Measurements from ENCODE around the gene CELF6.
A peak's percentile ranks its signal among the peaks of the same experiment; 100 is the strongest.

The CELF6 gene

GRCh38 chr15:72319985-72320671, at the start of gene CELF6:
TSS of gene CELF6 (minus strand) at chr15:72320157. CDS start at chr15:72319874, 283 bp downstream.
- no peaks in the 10 kb centered on the region for H4K20me1 ChIP-seq (ENCODE audit: control insufficient read depth, insufficient read depth, low read depth, low read length)
- no peaks in the 10 kb centered on the region for H3K9me2 ChIP-seq (replicated peaks; ENCODE audit: control insufficient read depth, low read length)
- TF ChIP-seq, protein P1, sequence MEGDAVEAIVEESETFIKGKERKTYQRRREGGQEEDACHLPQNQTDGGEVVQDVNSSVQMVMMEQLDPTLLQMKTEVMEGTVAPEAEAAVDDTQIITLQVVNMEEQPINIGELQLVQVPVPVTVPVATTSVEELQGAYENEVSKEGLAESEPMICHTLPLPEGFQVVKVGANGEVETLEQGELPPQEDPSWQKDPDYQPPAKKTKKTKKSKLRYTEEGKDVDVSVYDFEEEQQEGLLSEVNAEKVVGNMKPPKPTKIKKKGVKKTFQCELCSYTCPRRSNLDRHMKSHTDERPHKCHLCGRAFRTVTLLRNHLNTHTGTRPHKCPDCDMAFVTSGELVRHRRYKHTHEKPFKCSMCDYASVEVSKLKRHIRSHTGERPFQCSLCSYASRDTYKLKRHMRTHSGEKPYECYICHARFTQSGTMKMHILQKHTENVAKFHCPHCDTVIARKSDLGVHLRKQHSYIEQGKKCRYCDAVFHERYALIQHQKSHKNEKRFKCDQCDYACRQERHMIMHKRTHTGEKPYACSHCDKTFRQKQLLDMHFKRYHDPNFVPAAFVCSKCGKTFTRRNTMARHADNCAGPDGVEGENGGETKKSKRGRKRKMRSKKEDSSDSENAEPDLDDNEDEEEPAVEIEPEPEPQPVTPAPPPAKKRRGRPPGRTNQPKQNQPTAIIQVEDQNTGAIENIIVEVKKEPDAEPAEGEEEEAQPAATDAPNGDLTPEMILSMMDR (IDR thresholded peaks at IDR 0.05; ENCODE audit: low read depth, low read length, poor library complexity, severe bottlenecking), result no peak
- no peak for TF ChIP-seq EZH2phosphoT487 (IDR thresholded peaks at IDR 0.05; ENCODE audit: borderline replicate concordance, low read length)
- no peaks in the 10 kb centered on the region for H3F3A ChIP-seq (ENCODE audit: control insufficient read depth, insufficient read depth)
- no peaks in the 10 kb centered on the region; the same call in 1 of the 2 replicates for H3K9me3 ChIP-seq (ENCODE audit: control insufficient read depth, insufficient read depth, low read length)
- H3K27me3 ChIP-seq (ENCODE audit: control insufficient read depth, low read length), result peaks cover 27% of the 10 kb centered on the region
- H3K4me2 ChIP-seq (ENCODE audit: low read length), result peak within 1 kb of the TSS; percentile 99
- peak within 1 kb of the TSS; percentile 89 for H3K4me3 ChIP-seq (ENCODE audit: low read length)
- H3K27ac ChIP-seq (ENCODE audit: low read depth, low read length), result no peak within 1 kb of the TSS
- no peaks in the 10 kb centered on the region for H3K36me3 ChIP-seq (ENCODE audit: control insufficient read depth, low read length)
- no peaks in the 10 kb centered on the region for H3K79me2 ChIP-seq (ENCODE audit: control insufficient read depth, low read length)
- peaks cover 9% of the 10 kb centered on the region for H3K4me1 ChIP-seq (ENCODE audit: control insufficient read depth, low read length)

- Histone ChIP-seq H3K4me2 (ENCODE audit: low read length) (no peak overlapping the region), H3K9me2 (replicated peaks; ENCODE audit: control insufficient read depth, low read length) (no peaks in the 10 kb centered on the region), H3F3A (ENCODE audit: control insufficient read depth, insufficient read depth) (no peaks in the 10 kb centered on the region), H3K27me3 (ENCODE audit: control insufficient read depth, low read length) (no peaks in the 10 kb centered on the region), H3K4me3 (ENCODE audit: low read length) (no peak overlapping the region), H4K20me1 (ENCODE audit: control insufficient read depth, insufficient read depth, low read depth, low read length) (no peaks in the 10 kb centered on the region), H3K36me3 (ENCODE audit: control insufficient read depth, low read length) (peaks cover 17% of the 10 kb centered on the region), H3K27ac (ENCODE audit: low read depth, low read length) (no peak overlapping the region), H3K9me3 (ENCODE audit: control insufficient read depth, insufficient read depth, low read length) (no peaks in the 10 kb centered on the region), H3K79me2 (ENCODE audit: control insufficient read depth, low read length) (peaks cover 60% of the 10 kb centered on the region), H3K4me1 (ENCODE audit: control insufficient read depth, low read length) (peaks cover 29% of the 10 kb centered on the region)
- no peak for TF ChIP-seq EZH2phosphoT487 (IDR thresholded peaks at IDR 0.05; ENCODE audit: borderline replicate concordance, low read length)
These were observed 48.9 kb upstream of the CELF6 start for GRCh38 chr15:72368899-72369298.

GRCh38 chr15:72368325-72368724, 48.4 kb upstream of the CELF6 start:
- H3K9me3 ChIP-seq (ENCODE audit: control insufficient read depth, insufficient read depth, low read length), result no peaks in the 10 kb centered on the region
- H3K36me3 ChIP-seq (ENCODE audit: control insufficient read depth, low read length), result peaks cover 17% of the 10 kb centered on the region
- no peak overlapping the region for H3K27ac ChIP-seq (ENCODE audit: low read depth, low read length)
- H3K79me2 ChIP-seq (ENCODE audit: control insufficient read depth, low read length), result peaks cover 54% of the 10 kb centered on the region
- no peaks in the 10 kb centered on the region for H4K20me1 ChIP-seq (ENCODE audit: control insufficient read depth, insufficient read depth, low read depth, low read length)
- H3F3A ChIP-seq (ENCODE audit: control insufficient read depth, insufficient read depth), result no peaks in the 10 kb centered on the region
- H3K9me2 ChIP-seq (replicated peaks; ENCODE audit: control insufficient read depth, low read length), result no peaks in the 10 kb centered on the region
- no peaks in the 10 kb centered on the region for H3K27me3 ChIP-seq (ENCODE audit: control insufficient read depth, low read length)
- no peak overlapping the region for H3K4me3 ChIP-seq (ENCODE audit: low read length)
- peaks cover 28% of the 10 kb centered on the region for H3K4me1 ChIP-seq (ENCODE audit: control insufficient read depth, low read length)
- H3K4me2 ChIP-seq (ENCODE audit: low read length), result no peak overlapping the region
- no peak for TF ChIP-seq EZH2phosphoT487 (IDR thresholded peaks at IDR 0.05; ENCODE audit: borderline replicate concordance, low read length)
- TF ChIP-seq, protein P1 (IDR thresholded peaks at IDR 0.05; ENCODE audit: low read depth, low read length, poor library complexity, severe bottlenecking), result no peak

DNA sequence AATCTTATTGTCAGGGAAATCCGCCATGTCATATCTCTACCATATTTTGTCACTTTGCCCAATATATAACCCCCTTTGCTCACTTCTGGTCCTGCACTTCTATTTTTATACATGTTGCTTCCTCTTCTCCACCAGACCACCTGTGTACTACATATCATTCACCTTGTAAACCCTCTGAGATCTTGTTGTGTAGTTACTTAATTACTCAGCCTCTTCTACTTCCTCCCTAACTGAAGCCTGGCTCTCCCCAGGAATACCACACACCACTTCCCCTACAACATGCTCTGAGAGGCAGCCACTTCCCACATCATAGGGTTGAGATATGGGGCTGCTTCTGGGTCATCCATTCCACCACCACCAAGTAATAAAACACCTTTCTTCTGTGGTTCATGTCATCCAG, 45.9 kb upstream of the CELF6 start:
- Histone ChIP-seq H3F3A (ENCODE audit: control insufficient read depth, insufficient read depth) (no peaks in the 10 kb centered on the region), H3K27me3 (ENCODE audit: control insufficient read depth, low read length) (no peaks in the 10 kb centered on the region), H4K20me1 (ENCODE audit: control insufficient read depth, insufficient read depth, low read depth, low read length) (no peaks in the 10 kb centered on the region; the same call in 1 of the 2 replicates), H3K4me1 (ENCODE audit: control insufficient read depth, low read length) (peaks cover 16% of the 10 kb centered on the region), H3K9me2 (replicated peaks; ENCODE audit: control insufficient read depth, low read length) (no peaks in the 10 kb centered on the region), H3K4me2 (ENCODE audit: low read length) (no peak overlapping the region), H3K36me3 (ENCODE audit: control insufficient read depth, low read length) (peaks cover 13% of the 10 kb centered on the region), H3K27ac (ENCODE audit: low read depth, low read length) (no peak overlapping the region), H3K9me3 (ENCODE audit: control insufficient read depth, insufficient read depth, low read length) (no peaks in the 10 kb centered on the region), H3K79me2 (ENCODE audit: control insufficient read depth, low read length) (peaks cover 39% of the 10 kb centered on the region), H3K4me3 (ENCODE audit: low read length) (no peak overlapping the region)
- no peak for TF ChIP-seq EZH2phosphoT487 (IDR thresholded peaks at IDR 0.05; ENCODE audit: borderline replicate concordance, low read length)
- TF ChIP-seq, protein P1 (IDR thresholded peaks at IDR 0.05; ENCODE audit: low read depth, low read length, poor library complexity, severe bottlenecking), result no peak
